ENCODE data around the gene GYPC.

GYPC gene

DNA sequence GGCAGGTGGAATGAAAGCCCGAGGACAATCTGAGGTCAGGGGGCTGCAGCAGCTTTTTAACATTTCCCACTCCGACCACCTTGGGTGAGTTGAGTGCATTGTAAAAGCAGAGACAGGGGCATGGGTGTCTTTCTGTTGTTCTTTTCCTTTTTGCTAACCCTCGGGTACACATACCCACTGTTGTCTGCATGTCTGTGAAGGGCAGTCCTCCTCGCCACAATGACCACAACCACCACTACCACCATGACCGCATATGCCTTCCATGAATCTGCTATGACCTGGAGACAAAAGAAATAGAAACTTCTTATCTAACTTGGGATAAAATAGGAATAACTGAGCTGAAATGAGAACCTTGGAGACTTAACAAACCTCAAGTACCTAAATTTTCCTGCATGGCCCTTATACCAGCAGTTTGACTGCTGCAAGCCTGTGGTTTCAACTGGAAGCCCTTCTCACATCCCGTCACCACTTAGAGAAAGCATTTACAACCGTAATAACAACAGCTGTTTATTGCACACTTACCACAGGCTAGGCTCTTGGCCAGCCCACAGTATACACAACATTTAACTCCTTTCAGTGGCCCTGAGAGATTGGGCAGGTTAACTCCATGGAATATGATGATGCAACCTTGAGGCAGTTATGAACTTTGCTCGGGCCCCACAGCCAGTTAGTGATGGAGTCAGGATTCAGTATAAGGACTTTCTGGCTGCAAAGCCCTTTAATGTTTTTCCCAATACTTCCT is 80.3 kb downstream of the GYPC start:
- no peak for DNase-seq

DNA sequence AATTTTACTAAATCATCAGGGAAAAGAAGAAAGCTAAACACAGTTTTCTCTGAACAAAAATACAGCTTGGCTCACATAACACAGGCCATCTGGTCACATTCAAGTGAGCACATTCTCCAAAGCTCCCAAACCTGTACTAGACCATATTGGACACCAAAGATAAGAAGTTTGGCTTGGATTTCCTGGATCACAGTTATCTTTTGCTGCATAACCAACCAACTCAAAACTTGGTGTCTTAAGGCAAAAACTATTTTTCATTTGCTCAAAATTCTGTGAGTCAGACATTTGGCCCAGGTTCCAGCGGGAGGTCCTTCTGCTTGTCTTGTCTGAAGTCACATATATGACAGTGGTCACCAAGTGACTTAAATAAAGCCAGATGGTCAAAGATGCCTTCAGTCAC is 83.2 kb downstream of the GYPC start:
- DNase-seq = no peak

DNA sequence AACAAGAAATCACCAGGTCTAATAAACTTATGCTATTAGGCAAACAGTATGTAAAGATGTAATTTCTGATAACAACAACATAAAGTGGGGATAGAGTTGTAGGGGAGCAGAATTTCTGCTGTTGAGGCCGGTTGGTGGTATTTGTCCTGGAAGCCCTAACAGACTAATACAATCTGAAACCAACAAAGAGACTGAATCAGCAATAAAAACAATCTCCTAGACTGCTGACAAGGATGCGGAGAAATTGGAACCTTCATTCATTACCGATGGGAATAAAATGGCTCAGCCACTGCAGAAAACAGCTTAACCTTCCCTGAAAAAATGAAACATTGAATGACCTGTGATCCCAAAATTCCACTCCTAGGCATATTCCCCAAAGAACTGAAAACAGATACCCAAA is 88.7 kb downstream of the GYPC start:
- DNase-seq = no peak
